ENCODE results near the gene FILIP1.

FILIP1 gene

GRCh38 chr6:75428204-75428603, 65.4 kb downstream of the FILIP1 start:
- DNase-seq (ENCODE audit: low read depth), result no peak
- TF ChIP-seq, protein P1, sequence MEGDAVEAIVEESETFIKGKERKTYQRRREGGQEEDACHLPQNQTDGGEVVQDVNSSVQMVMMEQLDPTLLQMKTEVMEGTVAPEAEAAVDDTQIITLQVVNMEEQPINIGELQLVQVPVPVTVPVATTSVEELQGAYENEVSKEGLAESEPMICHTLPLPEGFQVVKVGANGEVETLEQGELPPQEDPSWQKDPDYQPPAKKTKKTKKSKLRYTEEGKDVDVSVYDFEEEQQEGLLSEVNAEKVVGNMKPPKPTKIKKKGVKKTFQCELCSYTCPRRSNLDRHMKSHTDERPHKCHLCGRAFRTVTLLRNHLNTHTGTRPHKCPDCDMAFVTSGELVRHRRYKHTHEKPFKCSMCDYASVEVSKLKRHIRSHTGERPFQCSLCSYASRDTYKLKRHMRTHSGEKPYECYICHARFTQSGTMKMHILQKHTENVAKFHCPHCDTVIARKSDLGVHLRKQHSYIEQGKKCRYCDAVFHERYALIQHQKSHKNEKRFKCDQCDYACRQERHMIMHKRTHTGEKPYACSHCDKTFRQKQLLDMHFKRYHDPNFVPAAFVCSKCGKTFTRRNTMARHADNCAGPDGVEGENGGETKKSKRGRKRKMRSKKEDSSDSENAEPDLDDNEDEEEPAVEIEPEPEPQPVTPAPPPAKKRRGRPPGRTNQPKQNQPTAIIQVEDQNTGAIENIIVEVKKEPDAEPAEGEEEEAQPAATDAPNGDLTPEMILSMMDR (IDR thresholded peaks at IDR 0.05; ENCODE audit: low read depth, low read length), result no peak
- TF ChIP-seq MYC (IDR thresholded peaks at IDR 0.05; ENCODE audit: low read depth, low read length), result no peak
- no peak for TF ChIP-seq MAX (IDR thresholded peaks at IDR 0.05; ENCODE audit: low read depth, low read length)
- no peak for TF ChIP-seq POLR2A (IDR thresholded peaks at IDR 0.05; ENCODE audit: extremely low read depth, insufficient read length)
- no peak overlapping the region for H3K4me3 ChIP-seq (ENCODE audit: low read depth, low read length)

- H3K4me3 ChIP-seq (ENCODE audit: low read depth, low read length), result no peak overlapping the region
- TF ChIP-seq MYC (IDR thresholded peaks at IDR 0.05; ENCODE audit: low read depth, low read length) (no peak), POLR2A (IDR thresholded peaks at IDR 0.05; ENCODE audit: extremely low read depth, insufficient read length) (no peak), MAX (IDR thresholded peaks at IDR 0.05; ENCODE audit: low read depth, low read length) (no peak)
- TF ChIP-seq, protein P1 (IDR thresholded peaks at IDR 0.05; ENCODE audit: low read depth, low read length), result no peak
These were observed 66.3 kb downstream of the FILIP1 start for GRCh38 chr6:75427329-75427728.

GRCh38 chr6:75424618-75425548, 68.7 kb downstream of the FILIP1 start:
- no peak overlapping the region for H3K4me3 ChIP-seq (ENCODE audit: low read depth, low read length)

More at GRCh38 chr6:75427329-75427728, 66.3 kb downstream of the FILIP1 start:
- no peak for DNase-seq (ENCODE audit: low read depth)

DNA sequence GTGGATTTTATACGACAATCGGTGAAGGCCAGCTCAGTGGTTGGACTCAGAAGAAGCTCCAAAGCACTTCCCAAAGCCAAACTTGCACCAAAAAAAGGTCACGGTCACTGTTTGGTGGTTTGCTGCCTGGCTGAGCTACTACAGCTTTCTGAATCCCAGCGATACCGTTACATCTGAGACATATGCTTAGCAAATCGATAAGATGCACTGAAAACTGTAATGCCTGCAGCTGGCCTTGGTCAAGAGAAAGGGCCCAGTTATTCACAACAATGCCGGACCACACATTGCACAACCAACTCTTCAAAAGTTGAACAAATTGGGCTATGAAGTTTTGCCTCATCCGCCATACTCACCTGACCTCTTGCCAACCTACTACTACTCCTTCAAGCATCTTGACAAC, 70.2 kb downstream of the FILIP1 start:
- TF ChIP-seq POLR2A (IDR thresholded peaks at IDR 0.05; ENCODE audit: extremely low read depth, insufficient read length) (no peak), MAX (IDR thresholded peaks at IDR 0.05; ENCODE audit: low read depth, low read length) (no peak), MYC (IDR thresholded peaks at IDR 0.05; ENCODE audit: low read depth, low read length) (no peak)
- TF ChIP-seq, protein P1 (IDR thresholded peaks at IDR 0.05; ENCODE audit: low read depth, low read length), result no peak
- no peak overlapping the region for H3K4me3 ChIP-seq (ENCODE audit: low read depth, low read length)
- DNase-seq (ENCODE audit: low read depth), result no peak

More at GRCh38 chr6:75424618-75425548, 68.7 kb downstream of the FILIP1 start:
- TF ChIP-seq MAX (IDR thresholded peaks at IDR 0.05; ENCODE audit: low read depth, low read length) (no peak), MYC (IDR thresholded peaks at IDR 0.05; ENCODE audit: low read depth, low read length) (no peak), POLR2A (IDR thresholded peaks at IDR 0.05; ENCODE audit: extremely low read depth, insufficient read length) (no peak)
- TF ChIP-seq, protein P1 (IDR thresholded peaks at IDR 0.05; ENCODE audit: low read depth, low read length), result no peak
- DNase-seq (ENCODE audit: low read depth), result no peak

- no peak for TF ChIP-seq POLR2A (IDR thresholded peaks at IDR 0.05; ENCODE audit: extremely low read depth, insufficient read length)
- TF ChIP-seq MAX (IDR thresholded peaks at IDR 0.05; ENCODE audit: low read depth, low read length), result no peak
- TF ChIP-seq, protein P1 (IDR thresholded peaks at IDR 0.05; ENCODE audit: low read depth, low read length), result no peak
- TF ChIP-seq MYC (IDR thresholded peaks at IDR 0.05; ENCODE audit: low read depth, low read length), result no peak
- no peak for DNase-seq (ENCODE audit: low read depth)
- H3K4me3 ChIP-seq (ENCODE audit: low read depth, low read length), result no peak overlapping the region
These were observed 71.5 kb downstream of the FILIP1 start for GRCh38 chr6:75422024-75422639.
